Astrocyte (in vitro differentiated cells and primary cell): Measurements from ENCODE around the gene SDSL.

Experiments
- EZH2 ChIP-seq: IDR thresholded peaks from 2 replicates; pipeline ENCODE4 v1.6.1; 2012; ENCODE audit warnings: mild to moderate bottlenecking, low read length, inconsistent platforms; ENCODE audit not compliant: insufficient read depth
- TF ChIP-seq, protein P1 (sequence below): IDR thresholded peaks from 2 replicates; pipeline ENCODE4 v1.5.1; 2011; ENCODE audit warnings: low read depth, mild to moderate bottlenecking, inconsistent platforms, low read length, moderate library complexity; ENCODE audit not compliant: insufficient read depth

DNA sequence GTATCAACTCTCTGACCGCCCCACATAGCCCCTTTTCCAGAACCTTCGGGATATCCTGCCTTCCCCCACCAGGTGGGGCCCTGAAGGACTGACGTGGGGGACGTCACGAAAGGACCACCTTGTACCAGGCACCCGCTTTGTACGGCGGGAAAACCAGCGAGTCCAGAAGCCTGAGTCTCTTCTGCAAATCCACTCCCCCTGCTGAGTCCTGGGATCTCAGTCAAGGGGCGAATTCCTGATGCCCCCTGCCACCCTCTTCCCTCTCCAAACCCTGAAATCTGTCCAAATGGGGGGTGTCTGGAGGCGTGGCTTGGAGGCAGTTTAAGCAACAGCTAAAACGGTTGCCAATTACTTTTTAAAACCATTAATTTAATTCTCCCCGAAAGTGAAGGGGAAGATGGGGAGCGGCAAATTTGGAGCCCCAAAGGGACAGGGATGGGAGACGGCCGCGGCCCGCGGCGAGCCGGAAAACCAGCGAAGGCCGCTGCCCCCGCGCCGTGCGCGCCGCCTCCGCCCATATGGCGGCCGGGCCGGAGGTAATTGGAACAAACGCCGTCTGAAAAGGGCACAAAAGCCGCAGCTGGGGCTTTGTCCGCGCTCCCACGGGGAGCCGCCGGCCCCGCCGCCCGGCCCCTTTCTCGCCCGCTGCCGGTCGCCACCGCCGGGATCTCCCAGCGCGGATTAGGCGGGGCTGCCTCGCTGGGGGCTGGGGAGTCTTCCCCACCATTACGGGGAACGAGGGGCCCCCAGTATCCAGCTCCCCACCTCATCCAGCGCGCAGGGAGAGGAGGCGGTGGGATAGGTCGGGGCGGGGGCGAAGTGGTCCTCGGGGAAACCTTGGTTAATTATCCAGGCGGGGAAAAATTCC, 42.9 kb downstream of the SDSL start:
- TF ChIP-seq EZH2 = peak; percentile 81
- TF ChIP-seq, protein P1, sequence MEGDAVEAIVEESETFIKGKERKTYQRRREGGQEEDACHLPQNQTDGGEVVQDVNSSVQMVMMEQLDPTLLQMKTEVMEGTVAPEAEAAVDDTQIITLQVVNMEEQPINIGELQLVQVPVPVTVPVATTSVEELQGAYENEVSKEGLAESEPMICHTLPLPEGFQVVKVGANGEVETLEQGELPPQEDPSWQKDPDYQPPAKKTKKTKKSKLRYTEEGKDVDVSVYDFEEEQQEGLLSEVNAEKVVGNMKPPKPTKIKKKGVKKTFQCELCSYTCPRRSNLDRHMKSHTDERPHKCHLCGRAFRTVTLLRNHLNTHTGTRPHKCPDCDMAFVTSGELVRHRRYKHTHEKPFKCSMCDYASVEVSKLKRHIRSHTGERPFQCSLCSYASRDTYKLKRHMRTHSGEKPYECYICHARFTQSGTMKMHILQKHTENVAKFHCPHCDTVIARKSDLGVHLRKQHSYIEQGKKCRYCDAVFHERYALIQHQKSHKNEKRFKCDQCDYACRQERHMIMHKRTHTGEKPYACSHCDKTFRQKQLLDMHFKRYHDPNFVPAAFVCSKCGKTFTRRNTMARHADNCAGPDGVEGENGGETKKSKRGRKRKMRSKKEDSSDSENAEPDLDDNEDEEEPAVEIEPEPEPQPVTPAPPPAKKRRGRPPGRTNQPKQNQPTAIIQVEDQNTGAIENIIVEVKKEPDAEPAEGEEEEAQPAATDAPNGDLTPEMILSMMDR = no peak
